OCI-M2 (cell line): ENCODE measurements around the gene CYP4Z1.
"Not testable (repeated sequence)": the region's sequence is repeated elsewhere in the genome, so short reads cannot be mapped to it uniquely, and the experiment has no call there.

Source experiments
- DNase-seq: peaks from one replicate; lab custom pipeline; 2025; ENCODE audit not compliant: unreplicated experiment; lab: John Stamatoyannopoulos, UW

CYP4Z1 gene

GRCh38 chr1:47128221-47128620 lies 61.2 kb downstream of the CYP4Z1 start:
- no peak for DNase-seq

GRCh38 chr1:47128854-47129253 lies 61.8 kb downstream of the CYP4Z1 start:
- DNase-seq = not testable (repeated sequence)

- DNase-seq = not testable (repeated sequence)
Measured at GRCh38 chr1:47129489-47130230, 62.6 kb downstream of the CYP4Z1 start.

- not testable (repeated sequence) for DNase-seq
Measured at GRCh38 chr1:47132665-47133064, 65.6 kb downstream of the CYP4Z1 start.

- no peak for DNase-seq
Measured at GRCh38 chr1:47137198-47137597, 70.2 kb downstream of the CYP4Z1 start, which contains the start of gene CYP4A22. Gene CYP4A22 (plus strand): TSS chr1:47137441. CDS start chr1:47137486, 45 bp downstream.

- no peak for DNase-seq
Measured at GRCh38 chr1:47137925-47138615, 71.0 kb downstream of the CYP4Z1 start.

- not testable (repeated sequence) for DNase-seq
Measured at GRCh38 chr1:47140358-47140757, 73.3 kb downstream of the CYP4Z1 start.

GRCh38 chr1:47143654-47144053 lies 76.6 kb downstream of the CYP4Z1 start:
- not testable (repeated sequence) for DNase-seq

GRCh38 chr1:47146495-47146894 lies 79.5 kb downstream of the CYP4Z1 start:
- not testable (repeated sequence) for DNase-seq

GRCh38 chr1:47147047-47147785 lies 80.2 kb downstream of the CYP4Z1 start:
- no peak for DNase-seq

- not testable (repeated sequence) for DNase-seq
Measured at GRCh38 chr1:47149162-47149561, 82.1 kb downstream of the CYP4Z1 start.

GRCh38 chr1:47156457-47156856 lies 89.4 kb downstream of the CYP4Z1 start:
- DNase-seq = not testable (repeated sequence)

- DNase-seq = not testable (repeated sequence)
Measured at GRCh38 chr1:47157957-47158356, 90.9 kb downstream of the CYP4Z1 start.

GRCh38 chr1:47160716-47161115 lies 93.7 kb downstream of the CYP4Z1 start:
- no peak for DNase-seq

GRCh38 chr1:47161298-47162040 lies 94.4 kb downstream of the CYP4Z1 start:
- no peak for DNase-seq

- DNase-seq = no peak
Measured at GRCh38 chr1:47164552-47164951, 97.5 kb downstream of the CYP4Z1 start.
